IPS-18a (cell line): ENCODE measurements around the gene TSPAN15.

Source experiments
- H3K27ac ChIP-seq: one replicate; pipeline ENCODE4 v1.5.1; 2013; ENCODE audit warnings: low read length
- H3K27me3 ChIP-seq: one replicate; pipeline ENCODE4 v1.6.1; 2013; ENCODE audit warnings: mild to moderate bottlenecking, low read length; ENCODE audit not compliant: control insufficient read depth, insufficient read depth
- H3K36me3 ChIP-seq: one replicate; pipeline ENCODE4 v1.6.1; 2013; ENCODE audit warnings: low read depth, low read length; ENCODE audit not compliant: control insufficient read depth
- H3K4me1 ChIP-seq: one replicate; pipeline ENCODE4 v1.6.1; 2013; ENCODE audit warnings: low read depth, low read length; ENCODE audit not compliant: control insufficient read depth
- H3K4me3 ChIP-seq: one replicate; pipeline ENCODE4 v1.5.1; 2013; ENCODE audit warnings: low read length
- H3K9ac ChIP-seq: one replicate; pipeline ENCODE4 v1.6.1; 2013; ENCODE audit warnings: mild to moderate bottlenecking, low read length, moderate library complexity
- H3K9me3 ChIP-seq: one replicate; pipeline ENCODE4 v1.6.1; 2013; ENCODE audit warnings: low read depth, low read length; ENCODE audit not compliant: control insufficient read depth

The TSPAN15 gene

GRCh38 chr10:69461243-69462025, 10.2 kb downstream of the TSPAN15 start:
- no peaks in the 10 kb centered on the region for H3K4me1 ChIP-seq
- no peaks in the 10 kb centered on the region for H3K9me3 ChIP-seq
- no peaks in the 10 kb centered on the region for H3K36me3 ChIP-seq
- no peak overlapping the region for H3K9ac ChIP-seq
- no peak overlapping the region for H3K4me3 ChIP-seq
- no peaks in the 10 kb centered on the region for H3K27me3 ChIP-seq
- no peak overlapping the region for H3K27ac ChIP-seq

- Histone ChIP-seq H3K4me1 (peaks cover 9% of the 10 kb centered on the region), H3K9ac (no peak overlapping the region), H3K4me3 (no peak overlapping the region), H3K9me3 (no peaks in the 10 kb centered on the region), H3K36me3 (no peaks in the 10 kb centered on the region), H3K27me3 (no peaks in the 10 kb centered on the region), H3K27ac (no peak overlapping the region)
Measured at GRCh38 chr10:69463886-69464285, 12.6 kb downstream of the TSPAN15 start.

GRCh38 chr10:69464401-69464800, 13.1 kb downstream of the TSPAN15 start:
- H3K4me1 ChIP-seq: peaks cover 11% of the 10 kb centered on the region
- H3K9me3 ChIP-seq: no peaks in the 10 kb centered on the region
- H3K27ac ChIP-seq: no peak overlapping the region

GRCh38 chr10:69464801-69465401, 13.6 kb downstream of the TSPAN15 start:
- peaks cover 11% of the 10 kb centered on the region for H3K4me1 ChIP-seq
- H3K27ac ChIP-seq: no peak overlapping the region
- H3K36me3 ChIP-seq: no peaks in the 10 kb centered on the region
- no peaks in the 10 kb centered on the region for H3K27me3 ChIP-seq
- H3K4me3 ChIP-seq: no peak overlapping the region
- H3K9me3 ChIP-seq: no peaks in the 10 kb centered on the region
- no peak overlapping the region for H3K9ac ChIP-seq

More at GRCh38 chr10:69464401-69464800, 13.1 kb downstream of the TSPAN15 start:
- Histone ChIP-seq H3K9ac (no peak overlapping the region), H3K36me3 (no peaks in the 10 kb centered on the region), H3K4me3 (no peak overlapping the region), H3K27me3 (no peaks in the 10 kb centered on the region)

GRCh38 chr10:69465457-69466157, 14.3 kb downstream of the TSPAN15 start:
- Histone ChIP-seq H3K9me3 (no peaks in the 10 kb centered on the region), H3K4me3 (no peak overlapping the region), H3K27ac (no peak overlapping the region), H3K4me1 (peaks cover 11% of the 10 kb centered on the region), H3K9ac (no peak overlapping the region), H3K27me3 (no peaks in the 10 kb centered on the region), H3K36me3 (no peaks in the 10 kb centered on the region)

GRCh38 chr10:69466158-69466490, 14.9 kb downstream of the TSPAN15 start:
- H3K9ac ChIP-seq: no peak overlapping the region

GRCh38 chr10:69466689-69467088, 15.4 kb downstream of the TSPAN15 start:
- no peak overlapping the region for H3K27ac ChIP-seq
- H3K4me1 ChIP-seq: peaks cover 11% of the 10 kb centered on the region
- H3K9me3 ChIP-seq: no peaks in the 10 kb centered on the region
- no peak overlapping the region for H3K4me3 ChIP-seq
- H3K36me3 ChIP-seq: no peaks in the 10 kb centered on the region
- H3K27me3 ChIP-seq: no peaks in the 10 kb centered on the region
- H3K9ac ChIP-seq: no peak overlapping the region

More at GRCh38 chr10:69466158-69466490, 14.9 kb downstream of the TSPAN15 start:
- H3K9me3 ChIP-seq: no peaks in the 10 kb centered on the region
- no peak overlapping the region for H3K27ac ChIP-seq
- no peak overlapping the region for H3K4me3 ChIP-seq
- no peaks in the 10 kb centered on the region for H3K36me3 ChIP-seq
- no peaks in the 10 kb centered on the region for H3K27me3 ChIP-seq
- peaks cover 11% of the 10 kb centered on the region for H3K4me1 ChIP-seq

- no peaks in the 10 kb centered on the region for H3K9me3 ChIP-seq
- H3K4me1 ChIP-seq: peaks cover 11% of the 10 kb centered on the region
- H3K27me3 ChIP-seq: no peaks in the 10 kb centered on the region
- H3K27ac ChIP-seq: no peak overlapping the region
- H3K9ac ChIP-seq: no peak overlapping the region
- no peaks in the 10 kb centered on the region for H3K36me3 ChIP-seq
- no peak overlapping the region for H3K4me3 ChIP-seq
Measured at GRCh38 chr10:69467928-69468750, 16.9 kb downstream of the TSPAN15 start.

- Histone ChIP-seq H3K27ac (no peak overlapping the region), H3K9me3 (no peaks in the 10 kb centered on the region), H3K27me3 (no peaks in the 10 kb centered on the region), H3K36me3 (no peaks in the 10 kb centered on the region), H3K9ac (no peak overlapping the region), H3K4me3 (no peak overlapping the region), H3K4me1 (peaks cover 11% of the 10 kb centered on the region)
Measured at GRCh38 chr10:69468751-69469089, 17.5 kb downstream of the TSPAN15 start.

- H3K9ac ChIP-seq: no peak overlapping the region
- no peak overlapping the region for H3K4me3 ChIP-seq
- H3K27ac ChIP-seq: no peak overlapping the region
- no peaks in the 10 kb centered on the region for H3K27me3 ChIP-seq
- peaks cover 11% of the 10 kb centered on the region for H3K4me1 ChIP-seq
- H3K9me3 ChIP-seq: no peaks in the 10 kb centered on the region
- H3K36me3 ChIP-seq: no peaks in the 10 kb centered on the region
Measured at GRCh38 chr10:69469976-69470375, 18.7 kb downstream of the TSPAN15 start.
